ENCODE results near the gene OR13C9. TPM values are rescaled to one million over a fixed set of nuclear protein-coding genes. Genes with fewer than 3 reads are reported as not detected.
"Not testable (repeated sequence)": the region's sequence is repeated elsewhere in the genome, so short reads cannot be mapped to it uniquely, and the experiment has no call there.

Gene OR13C9
- total RNA-seq, 4 donors from 2014 or later = not detected

DNA sequence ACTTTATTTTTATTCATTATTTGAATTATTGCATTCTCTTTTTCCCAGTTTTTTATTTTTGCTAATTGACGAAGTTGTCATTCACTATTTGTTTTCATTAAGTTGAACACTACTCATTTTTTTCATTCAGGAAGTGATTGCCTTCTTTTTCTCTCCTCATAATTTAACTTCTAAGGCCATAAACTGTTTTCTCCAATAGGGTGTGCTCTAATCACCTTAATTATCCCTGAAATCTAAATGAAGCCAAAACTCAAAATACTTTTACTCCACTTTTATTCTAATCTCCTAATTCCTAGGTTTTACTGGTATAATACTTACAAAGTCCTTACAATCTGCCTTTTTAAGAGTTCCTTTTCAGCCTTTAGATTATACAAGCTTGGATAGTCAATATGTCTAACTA is 9.7 kb downstream of the OR13C9 start:
- ATAC-seq (ENCODE audit: low FRiP score) = no peak
- no peak for DNase-seq (ENCODE audit: low spot score)
- TF ChIP-seq, protein P1, sequence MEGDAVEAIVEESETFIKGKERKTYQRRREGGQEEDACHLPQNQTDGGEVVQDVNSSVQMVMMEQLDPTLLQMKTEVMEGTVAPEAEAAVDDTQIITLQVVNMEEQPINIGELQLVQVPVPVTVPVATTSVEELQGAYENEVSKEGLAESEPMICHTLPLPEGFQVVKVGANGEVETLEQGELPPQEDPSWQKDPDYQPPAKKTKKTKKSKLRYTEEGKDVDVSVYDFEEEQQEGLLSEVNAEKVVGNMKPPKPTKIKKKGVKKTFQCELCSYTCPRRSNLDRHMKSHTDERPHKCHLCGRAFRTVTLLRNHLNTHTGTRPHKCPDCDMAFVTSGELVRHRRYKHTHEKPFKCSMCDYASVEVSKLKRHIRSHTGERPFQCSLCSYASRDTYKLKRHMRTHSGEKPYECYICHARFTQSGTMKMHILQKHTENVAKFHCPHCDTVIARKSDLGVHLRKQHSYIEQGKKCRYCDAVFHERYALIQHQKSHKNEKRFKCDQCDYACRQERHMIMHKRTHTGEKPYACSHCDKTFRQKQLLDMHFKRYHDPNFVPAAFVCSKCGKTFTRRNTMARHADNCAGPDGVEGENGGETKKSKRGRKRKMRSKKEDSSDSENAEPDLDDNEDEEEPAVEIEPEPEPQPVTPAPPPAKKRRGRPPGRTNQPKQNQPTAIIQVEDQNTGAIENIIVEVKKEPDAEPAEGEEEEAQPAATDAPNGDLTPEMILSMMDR (IDR thresholded peaks at IDR 0.05) = no peak

DNA sequence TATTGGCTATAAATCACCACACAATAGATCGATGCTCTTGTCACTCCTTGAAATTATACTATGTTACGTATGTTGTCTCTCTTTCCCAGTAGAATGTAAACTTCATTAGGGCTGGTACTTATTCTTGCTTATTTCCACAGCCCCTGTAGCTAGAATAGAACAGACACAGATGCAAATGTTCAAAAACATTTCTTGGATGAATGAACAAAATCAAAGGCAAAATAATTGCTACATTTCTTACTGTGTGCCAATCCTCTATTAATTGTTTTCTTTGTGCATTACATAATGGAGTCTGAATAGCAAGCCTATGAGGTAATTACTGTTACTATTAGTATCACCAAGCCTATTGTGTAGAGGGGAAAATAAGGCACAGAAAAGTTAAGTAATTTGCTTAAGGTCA is 11.9 kb downstream of the OR13C9 start:
- no peak for ATAC-seq (ENCODE audit: low FRiP score)
- DNase-seq (ENCODE audit: low spot score) = no peak
- TF ChIP-seq, protein P1 (IDR thresholded peaks at IDR 0.05) = no peak

DNA sequence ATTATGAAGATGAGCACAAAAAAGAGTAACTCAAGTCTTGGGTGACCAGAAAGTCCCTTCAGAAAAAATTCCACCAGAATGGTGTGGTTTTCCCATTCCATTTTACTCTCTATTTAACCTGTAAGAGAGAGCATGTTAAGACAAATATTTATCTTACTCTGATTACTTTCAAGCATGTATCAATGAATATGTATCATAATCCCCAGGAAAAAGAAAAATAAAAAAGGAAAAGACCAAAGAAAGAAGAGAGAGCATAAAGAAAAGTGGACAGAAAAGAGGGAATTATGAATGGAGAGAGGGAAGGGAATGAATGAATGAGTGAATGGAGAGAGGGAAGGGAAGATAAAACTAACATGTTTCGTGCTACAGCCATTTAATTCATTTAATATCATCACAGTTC is 12.5 kb downstream of the OR13C9 start, which contains the start of gene OR13C2:
Gene OR13C2 (minus strand): TSS at position 101 of the 400 bp plus-strand sequence. CDS start 0 bp downstream, at position 101.
- DNase-seq (ENCODE audit: low spot score); ATAC-seq (ENCODE audit: low FRiP score): not testable (repeated sequence)

DNA sequence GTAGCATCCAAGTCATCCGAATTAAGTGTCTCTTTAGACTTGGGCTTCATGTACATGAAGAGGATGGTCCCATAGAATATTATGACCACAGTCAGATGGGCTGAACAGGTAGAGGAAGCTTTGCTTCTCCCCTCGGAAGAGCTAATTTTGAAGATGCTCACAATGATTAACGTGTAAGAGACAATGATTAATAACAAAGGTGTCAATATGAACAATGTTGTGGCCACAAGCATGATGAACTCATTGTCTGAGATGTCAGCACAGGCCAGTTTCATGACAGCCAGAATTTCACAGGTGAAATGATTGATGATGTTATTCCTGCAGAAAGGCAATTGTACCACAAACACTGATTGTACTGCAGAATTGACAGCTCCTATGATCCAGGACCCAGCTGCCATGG is 13.2 kb downstream of the OR13C9 start:
- TF ChIP-seq, protein P1 (IDR thresholded peaks at IDR 0.05) = no peak
- DNase-seq (ENCODE audit: low spot score) (no peak), ATAC-seq (ENCODE audit: low FRiP score) (no peak)

DNA sequence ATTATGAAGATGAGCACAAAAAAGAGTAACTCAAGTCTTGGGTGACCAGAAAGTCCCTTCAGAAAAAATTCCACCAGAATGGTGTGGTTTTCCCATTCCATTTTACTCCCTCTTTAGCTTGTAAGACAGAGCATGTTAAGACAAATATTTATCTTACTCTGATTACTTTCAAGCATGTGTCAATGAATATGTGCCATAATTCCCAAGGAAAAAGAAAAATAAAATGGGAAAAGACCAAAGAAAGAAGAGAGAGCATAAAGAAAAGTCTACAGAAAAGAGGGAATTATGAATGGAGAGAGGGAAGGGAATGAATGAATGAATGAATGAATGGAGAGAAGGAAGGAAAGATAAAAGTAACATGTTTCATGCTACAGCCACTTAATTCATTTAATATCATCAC is 18.7 kb downstream of the OR13C9 start, which contains the start of gene OR13C5:
Gene OR13C5 (minus strand): TSS at position 101 of the 400 bp plus-strand sequence. CDS start 0 bp downstream, at position 101.
- DNase-seq (ENCODE audit: low spot score); ATAC-seq (ENCODE audit: low FRiP score): not testable (repeated sequence)

DNA sequence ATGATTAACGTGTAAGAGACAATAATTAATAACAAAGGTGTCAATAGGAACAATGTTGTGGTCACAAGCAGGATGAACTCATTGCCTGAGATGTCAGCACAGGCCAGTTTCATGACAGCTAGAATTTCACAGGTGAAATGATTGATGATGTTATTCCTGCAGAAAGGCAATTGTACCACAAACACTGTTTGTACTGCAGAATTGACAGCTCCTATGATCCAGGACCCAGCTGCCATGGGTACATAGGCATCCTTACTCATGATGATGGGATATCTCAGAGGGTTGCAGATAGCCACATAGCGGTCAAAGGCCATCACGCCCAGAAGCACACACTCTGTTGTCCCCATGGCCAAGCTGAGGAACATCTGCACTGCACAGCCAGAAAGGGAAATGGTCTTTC is 19.3 kb downstream of the OR13C9 start:
- not testable (repeated sequence) for DNase-seq (ENCODE audit: low spot score); ATAC-seq (ENCODE audit: low FRiP score)

DNA sequence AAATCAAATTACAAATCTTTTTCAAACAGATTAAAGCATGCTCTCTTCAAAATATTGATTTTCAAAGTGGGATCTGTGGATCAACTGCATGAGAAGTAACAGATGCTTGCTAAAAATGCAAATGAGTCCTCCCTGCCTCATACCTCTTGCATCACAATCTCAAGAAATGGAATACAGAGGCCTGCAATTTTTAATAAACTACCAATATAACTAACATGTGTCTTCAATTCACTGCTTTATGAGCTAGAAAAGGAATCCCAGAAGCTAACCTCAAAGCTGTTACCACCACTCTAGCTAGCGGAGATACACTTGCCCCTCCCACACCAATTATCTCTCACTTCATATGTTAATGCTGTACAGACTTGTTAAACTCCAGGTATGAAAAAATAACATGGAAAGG is 28.4 kb downstream of the OR13C9 start:
- no peak for DNase-seq (ENCODE audit: low spot score)

DNA sequence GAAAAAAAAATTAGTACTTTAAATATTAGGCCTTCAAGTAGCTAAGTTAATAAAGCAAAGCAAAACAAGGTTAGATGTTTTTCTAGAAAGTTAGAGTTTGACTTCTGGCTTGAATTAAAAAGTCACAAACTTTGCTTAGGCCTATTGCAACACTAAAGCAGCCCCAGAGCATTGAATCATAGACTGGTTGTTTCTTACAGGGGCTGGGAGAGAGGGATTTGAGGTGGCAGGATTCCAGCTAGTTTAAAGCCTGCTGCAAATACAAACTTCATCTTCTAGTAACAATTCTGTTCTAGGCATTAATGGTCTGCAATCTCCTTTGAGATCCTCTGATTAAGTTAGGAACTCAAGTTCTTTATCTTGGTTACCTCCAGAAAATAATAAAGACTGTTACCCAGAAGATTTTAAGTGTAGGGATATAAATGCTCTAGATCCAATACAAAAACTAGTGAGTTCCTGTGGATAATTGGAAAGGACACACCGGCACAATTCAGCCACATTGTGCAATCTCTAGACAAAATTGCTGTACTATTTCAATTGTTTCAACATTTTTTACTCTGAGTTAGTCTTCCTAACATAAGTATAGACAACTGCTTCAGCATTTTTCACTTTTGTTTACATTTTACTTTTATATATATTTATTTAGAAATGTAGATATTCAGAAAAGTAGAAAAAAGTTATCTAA is 31.4 kb downstream of the OR13C9 start:
- TF ChIP-seq, protein P1 (IDR thresholded peaks at IDR 0.05) = no peak
- ATAC-seq (ENCODE audit: low FRiP score) = no peak
- DNase-seq (ENCODE audit: low spot score) = no peak

More for the DNA sequence above, 28.4 kb downstream of the OR13C9 start:
- ATAC-seq (ENCODE audit: low FRiP score) = no peak
- TF ChIP-seq, protein P1 (IDR thresholded peaks at IDR 0.05) = no peak

All from omental fat pad (tissue), 4 donors.